ENCODE data around the gene C1orf174.
A peak's percentile ranks its signal among the peaks of the same experiment; 100 is the strongest.

The C1orf174 gene
- total RNA-seq: 25.6 to 48.1 reads per million in 2 donors

GRCh38 chr1:3900150-3900968, at the start of gene C1orf174:
Gene C1orf174 (minus strand): TSS chr1:3900272. CDS start chr1:3900186, 86 bp downstream.
- peak; percentile 86 for DNase-seq

DNA sequence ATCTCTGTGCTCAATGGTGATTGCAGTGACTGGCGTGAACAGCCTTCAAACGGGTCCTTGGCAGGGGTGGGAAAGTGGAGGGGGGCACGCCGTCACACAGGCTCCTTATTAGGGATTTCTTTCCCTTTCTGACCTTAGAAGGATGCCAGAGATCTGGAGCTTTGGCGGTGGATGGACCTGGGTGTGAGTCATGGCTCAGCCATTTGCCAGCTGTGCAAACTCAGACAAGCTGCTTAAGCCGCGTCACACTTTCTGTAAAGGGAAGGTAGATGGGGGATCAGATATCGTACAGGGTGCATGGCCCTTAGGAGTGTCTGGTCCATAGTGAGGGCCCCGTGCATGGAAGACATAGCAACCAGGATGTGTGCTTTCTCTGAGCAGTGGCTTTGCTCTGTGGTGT, 48.3 kb upstream of the C1orf174 start:
- DNase-seq: no peak

- no peak for DNase-seq
Measured at GRCh38 chr1:3945916-3946840, 46.1 kb upstream of the C1orf174 start.

DNA sequence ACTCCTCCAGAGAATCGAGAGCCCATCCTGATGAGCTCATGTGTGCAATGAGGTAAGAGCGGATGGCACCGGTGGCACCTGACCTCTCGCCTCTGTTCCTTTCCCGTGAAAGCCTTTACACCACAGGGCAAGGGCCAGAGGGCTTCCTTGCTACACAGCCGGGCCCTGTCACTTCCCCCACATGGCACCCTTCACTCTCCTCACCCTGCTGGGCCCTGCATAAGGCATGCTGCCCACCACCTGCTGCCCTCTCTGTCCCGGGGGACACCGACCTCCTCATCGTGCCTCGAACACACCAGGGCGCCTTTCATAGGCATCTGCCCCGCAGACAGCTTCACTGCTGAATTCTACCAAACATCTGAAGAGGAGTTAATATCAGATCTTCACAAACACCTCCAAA, 45.1 kb upstream of the C1orf174 start:
- DNase-seq: no peak

GRCh38 chr1:3944578-3945125, 44.6 kb upstream of the C1orf174 start:
- no peak for DNase-seq

DNA sequence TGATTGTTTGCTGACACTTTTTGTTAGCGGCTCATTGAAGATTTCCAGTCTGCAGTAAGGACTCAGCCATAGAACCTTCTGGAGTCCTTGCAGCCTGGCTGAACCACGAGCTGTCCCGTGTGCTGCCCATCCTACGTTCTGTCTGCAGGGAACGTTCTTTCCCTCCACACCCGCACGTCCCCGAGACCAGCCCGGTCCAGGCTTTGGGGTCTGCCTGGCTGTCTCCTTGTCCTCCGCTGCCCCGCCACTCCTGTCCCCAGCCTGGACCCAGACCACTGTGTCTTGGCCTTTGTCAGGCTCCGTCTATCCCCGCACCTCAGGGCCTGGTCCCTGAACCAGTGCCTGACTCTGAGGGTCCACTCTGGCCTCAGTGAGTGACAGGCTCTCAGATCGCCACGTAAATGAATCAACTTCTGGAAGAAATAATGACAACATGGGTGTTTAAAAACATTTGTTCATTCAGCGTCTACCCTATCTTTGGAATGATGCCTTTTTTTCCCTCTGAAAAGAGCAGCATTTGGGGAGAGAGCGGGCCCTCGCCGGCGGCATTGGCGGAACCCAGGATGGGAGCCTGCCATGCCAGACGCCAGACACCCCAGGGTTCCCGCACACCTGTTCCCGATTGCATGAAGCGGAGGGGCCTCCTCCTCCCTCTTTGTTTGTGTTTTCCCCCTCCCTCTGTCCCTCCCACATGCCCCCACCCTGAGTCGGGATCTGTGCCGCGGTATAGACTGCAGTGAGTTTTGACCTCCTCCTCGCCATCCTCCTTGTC, 43.9 kb upstream of the C1orf174 start:
- DNase-seq: no peak

DNA sequence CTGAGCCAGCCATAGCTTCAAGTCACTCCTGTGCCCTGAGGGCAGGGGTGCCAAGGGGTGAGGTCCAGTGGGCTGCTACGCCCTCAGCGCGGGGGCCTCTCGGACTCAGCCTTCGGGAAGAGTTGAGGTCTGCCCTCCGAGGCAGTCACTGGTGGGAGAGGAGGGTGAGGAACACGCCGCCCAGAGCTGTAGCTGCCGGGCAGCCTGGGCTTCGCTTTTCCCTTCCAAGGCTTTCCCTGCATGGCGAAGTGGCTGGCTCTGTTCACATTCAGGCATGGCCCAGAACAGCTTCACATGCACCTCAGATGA, 43.0 kb upstream of the C1orf174 start:
- DNase-seq: no peak

DNA sequence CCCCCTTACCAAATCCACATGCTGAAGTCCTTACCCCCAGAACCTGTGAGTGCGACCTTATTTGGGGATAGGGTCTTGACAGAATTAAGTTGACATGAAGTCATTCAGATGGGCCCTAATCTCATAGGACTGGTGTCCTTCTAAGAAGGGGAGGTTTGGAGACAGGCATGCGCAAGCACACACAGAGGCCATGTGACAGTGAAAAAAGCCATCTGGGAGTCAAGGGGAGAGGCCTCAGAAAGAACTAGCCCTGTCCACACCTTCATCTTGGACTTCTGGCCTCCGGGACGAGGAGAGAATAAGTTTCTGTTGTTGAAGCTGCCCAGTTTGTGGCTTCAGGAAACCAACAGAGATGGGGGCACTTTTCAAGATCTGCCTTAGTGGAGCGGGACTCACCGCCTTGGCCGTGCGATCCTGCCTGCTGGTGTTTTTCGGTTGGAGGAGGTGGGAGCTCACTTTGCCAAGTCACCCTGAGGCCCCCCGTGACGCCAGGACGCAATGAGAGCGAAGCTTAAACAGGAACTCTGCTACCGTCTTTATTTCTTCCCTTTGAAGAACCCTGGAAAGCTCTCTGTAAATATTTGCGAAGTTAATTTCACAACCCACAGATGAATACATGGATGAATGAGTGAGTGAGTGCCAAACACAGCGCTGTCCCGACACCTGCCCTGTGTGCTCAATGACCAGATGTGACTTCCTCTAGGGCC, 42.5 kb upstream of the C1orf174 start:
- DNase-seq: no peak

DNA sequence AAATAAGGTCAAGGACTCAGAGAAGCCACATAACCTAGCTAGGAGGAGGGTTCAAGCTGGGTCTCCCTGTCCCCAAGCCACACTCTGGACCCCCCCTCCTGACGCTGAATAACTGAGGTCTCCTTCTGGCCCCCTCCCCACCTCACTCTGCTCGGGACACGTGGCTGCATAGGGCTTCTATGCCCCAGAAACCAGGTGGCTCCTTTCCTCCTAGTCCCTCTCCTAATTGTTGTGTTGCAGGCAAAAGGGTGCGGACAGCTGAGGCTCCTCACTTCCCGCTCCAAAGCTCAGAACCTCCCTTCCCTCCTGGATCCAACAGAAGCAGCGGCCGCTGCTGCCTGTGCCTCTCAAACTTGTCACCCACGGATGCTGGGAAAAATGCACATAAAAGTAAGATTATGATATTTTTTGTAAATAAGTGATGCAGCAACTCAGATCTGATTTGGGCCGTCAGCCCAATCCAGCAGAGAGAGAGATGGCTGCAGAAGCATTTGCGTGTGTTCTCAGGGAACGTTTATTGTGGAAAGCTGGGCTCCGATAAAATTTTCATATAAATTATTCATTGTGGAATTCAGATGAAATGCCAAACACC, 40.8 kb upstream of the C1orf174 start:
- DNase-seq: no peak

GRCh38 chr1:3940081-3940753, 40.1 kb upstream of the C1orf174 start:
- no peak for DNase-seq

- no peak for DNase-seq
Measured at GRCh38 chr1:3939242-3940080, 39.4 kb upstream of the C1orf174 start.

- DNase-seq: no peak
Measured at GRCh38 chr1:3932156-3932919, 32.3 kb upstream of the C1orf174 start.

DNA sequence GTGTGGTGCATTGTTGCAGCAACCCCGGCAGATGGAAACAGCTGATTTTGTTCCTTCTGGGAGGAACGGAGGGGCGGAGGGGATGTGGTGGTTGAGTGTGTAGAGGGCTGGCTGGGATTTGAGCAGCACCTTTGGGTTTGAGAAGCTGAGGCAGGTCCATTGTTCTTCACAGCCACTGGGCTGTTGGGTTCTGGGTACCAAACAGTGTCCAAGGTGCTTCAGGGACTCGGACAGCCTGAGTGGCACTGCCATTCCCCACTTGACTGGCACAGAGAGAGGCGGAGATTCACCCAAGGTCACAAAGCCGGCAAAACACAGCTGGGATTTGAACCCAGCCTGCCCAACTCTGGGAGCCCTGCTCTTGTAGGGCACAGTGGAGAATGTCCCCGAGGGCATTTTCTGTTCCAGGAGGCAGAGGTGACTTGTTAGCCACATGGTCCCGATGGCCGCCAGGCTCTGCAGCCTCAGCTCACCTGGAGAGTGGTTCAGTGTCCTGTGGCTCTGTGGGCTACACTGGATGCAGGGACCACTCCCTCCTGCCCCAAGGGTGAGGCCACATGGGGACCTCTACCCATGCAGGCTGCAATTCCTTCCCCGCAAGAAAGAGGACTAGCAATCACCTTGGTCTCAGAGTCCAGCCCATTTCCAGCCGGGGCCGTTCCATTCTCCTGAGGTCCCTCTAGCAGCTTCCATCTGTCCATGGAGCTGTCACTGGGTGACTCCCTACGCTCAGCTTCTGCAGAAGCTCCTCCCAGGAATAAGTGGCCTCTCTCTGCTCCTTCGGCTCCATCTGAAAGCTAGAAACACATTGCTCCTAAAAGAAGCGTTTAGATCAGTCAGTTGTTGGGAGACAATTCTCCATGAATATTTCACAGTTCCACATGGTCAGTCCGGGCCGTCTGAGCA, 31.2 kb upstream of the C1orf174 start:
- no peak for DNase-seq

- DNase-seq: no peak
Measured at GRCh38 chr1:3930301-3931006, 30.4 kb upstream of the C1orf174 start.

DNA sequence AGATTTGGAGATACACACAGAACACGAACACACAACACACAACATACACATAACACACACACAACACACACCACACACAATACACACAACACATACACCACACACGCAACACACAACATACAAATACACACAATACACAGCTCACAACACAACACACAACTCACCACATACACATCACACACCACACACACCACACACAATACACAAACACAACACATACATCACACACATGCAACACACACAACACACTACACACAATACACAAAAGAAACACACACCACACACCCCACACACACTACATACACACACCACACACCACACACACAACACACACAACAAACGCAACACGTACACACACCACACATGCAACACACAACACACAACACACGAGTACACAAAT, 29.1 kb upstream of the C1orf174 start:
- no peak for DNase-seq

GRCh38 chr1:3928586-3928985, 28.5 kb upstream of the C1orf174 start:
- no peak for DNase-seq

- DNase-seq: no peak
Measured at GRCh38 chr1:3926956-3927355, 26.9 kb upstream of the C1orf174 start.

DNA sequence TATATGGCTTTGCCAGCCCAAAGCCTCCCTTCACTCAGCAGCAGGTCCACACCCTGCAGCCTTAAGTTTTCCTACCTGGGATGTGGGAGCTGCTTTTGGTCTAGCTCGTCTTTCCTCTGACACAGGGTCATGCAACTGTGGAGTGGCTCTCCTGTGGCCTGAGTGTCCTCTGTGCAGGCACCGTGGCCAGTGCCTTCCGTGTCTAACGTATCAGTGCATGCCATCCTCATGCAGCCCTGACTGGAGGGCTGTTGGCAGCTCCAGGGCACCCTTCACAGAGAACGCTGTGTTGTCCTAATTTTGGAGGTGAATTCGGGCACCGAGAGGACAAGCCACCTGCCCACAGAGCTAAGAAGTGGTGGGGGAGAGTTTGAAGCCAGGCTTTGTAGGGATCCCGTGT, 25.7 kb upstream of the C1orf174 start:
- no peak for DNase-seq

Data from T-helper 9 cell (primary cell).